ENCODE data around the gene GPANK1.

The GPANK1 gene

DNA sequence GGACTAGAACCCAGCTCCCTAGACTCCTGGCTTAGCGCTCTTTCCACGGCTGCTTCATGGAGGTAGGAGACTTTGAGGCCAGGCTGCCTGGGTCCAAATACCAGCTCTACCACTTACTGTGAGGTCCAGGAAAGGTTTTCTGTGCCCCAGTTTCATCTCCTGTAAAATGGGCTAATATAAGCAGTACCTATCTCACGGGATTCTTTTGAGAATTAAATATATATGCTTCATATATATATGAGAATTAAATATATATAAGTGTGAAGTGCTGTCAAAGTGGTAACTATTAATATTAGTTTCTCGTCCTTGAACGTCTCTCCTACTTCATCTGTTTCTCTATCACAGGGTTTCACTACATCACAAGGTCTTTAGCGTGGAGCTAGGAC lies 26.3 kb upstream of the GPANK1 start:
- DNase-seq (ENCODE audit: low read depth, low spot score), result no peak

DNA sequence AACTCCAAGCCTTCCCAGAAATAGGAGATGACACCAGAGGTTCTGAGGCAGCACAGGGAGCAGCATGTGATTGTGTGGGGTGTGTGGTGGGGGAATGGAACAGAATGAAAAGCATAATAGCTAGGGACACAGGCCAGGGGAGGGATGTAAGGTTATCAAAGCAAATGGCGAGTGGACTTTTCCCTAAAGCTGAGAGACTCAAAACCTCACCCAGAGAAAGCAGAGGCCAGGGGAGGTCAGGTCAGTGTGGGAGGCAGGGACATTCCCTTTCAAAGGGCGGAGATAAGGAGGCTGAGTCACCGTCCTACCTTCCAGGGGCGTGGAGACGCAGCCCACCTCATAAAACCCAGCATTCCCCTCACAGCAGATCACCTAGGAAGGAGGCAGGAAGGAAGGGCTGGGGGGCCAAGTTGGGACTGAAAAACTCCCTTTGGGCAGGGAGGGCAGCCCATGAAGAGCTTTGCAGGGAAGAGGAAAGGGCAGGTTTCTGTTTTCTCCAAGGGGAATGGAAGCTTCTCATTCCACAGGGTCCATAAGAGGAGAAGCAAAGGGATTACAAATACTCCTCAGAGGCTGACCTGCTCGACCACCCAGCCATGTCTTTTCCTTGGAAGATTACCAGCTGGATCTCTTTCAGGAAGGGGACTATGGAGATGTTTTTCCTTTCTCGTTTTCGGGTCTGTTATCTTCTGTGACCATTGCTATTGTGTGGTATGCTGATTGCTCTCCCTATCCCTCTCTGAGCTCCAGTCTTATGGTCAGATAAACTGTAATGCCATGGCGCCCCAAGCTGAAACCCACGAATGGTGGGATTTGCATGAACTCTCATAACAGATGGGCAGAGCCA lies 25.7 kb upstream of the GPANK1 start:
- DNase-seq (ENCODE audit: low read depth, low spot score), result no peak

DNA sequence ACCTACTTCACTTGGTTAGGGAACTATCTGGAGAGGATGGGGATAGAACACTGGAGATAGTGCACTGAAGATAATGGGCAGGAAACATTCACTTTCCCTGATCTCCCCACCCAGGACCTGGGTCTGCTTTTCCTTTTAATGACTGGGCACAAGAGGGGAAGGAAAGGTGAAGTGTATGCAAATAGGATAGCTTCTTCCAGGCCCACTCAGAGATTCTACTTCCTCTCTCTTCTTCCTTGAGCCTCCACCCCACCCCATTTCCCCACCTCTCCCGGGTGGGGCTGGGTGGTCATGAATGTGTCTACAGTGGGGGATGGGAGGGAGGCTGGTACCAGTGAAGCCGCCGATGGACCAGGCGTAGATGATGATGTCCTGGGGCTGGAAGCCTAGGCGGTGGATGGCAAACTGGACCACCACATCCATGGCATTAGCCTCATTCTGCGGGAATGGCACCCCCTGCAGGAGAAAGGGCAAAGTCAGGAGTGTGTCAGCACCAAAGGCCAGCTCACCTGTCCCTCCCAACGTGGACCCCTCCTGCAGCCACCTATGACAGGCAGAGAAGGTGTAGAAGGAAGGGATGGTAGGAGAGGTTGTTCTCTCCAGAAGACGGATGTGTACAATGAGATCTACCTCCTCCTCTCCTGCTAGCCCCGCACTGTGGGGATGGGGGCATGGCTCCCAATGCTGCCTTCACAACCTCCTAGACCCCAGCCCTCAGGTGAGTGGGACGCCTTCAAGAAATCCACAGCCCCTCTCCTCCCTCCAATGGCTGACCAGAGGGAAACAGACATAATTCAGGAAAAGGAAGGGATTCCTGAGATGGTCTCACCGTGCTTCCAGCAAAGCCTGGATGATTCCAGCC lies 24.7 kb upstream of the GPANK1 start:
- no peak for DNase-seq (ENCODE audit: low read depth, low spot score)

DNA sequence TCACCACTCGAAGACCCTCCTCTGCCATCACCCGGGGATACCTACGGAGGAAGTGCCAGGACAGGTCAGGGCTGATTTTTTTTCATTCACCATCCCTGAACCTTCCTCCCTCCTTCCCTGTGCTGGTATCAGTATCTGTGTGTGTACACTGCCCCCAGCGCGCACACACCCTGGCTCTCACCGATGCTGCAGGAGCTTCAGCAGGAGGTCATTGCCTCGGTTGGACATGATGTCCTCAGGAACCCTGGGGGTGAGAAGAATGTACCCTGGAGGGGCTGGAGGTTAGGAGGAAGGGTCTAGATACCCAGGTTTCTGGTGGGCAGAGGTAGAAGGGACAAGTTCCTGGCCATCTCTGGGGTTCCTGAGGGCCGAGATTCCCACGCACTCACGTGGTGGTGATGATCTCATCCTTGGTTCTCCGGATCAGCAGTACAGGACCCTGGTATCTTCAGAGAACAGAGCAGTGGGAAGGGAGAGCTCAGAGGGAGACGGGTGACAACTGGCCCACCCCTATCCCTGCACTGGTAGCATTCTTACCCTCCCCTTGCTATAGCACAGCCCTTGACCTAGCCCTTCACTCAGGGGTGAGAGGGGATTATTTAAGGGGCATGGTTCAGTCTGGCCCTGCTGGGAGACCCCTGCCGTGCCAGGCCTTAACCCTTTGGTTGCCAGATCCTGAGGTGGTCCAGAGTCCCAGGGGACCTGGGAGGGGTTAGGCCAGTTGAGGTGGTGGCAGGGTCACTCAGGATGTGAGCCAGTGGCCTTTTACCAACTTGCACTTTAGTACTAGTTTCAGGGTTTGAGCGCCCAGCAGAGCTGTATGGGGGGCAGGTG lies 23.3 kb upstream of the GPANK1 start:
- no peak for DNase-seq (ENCODE audit: low read depth, low spot score)

DNA sequence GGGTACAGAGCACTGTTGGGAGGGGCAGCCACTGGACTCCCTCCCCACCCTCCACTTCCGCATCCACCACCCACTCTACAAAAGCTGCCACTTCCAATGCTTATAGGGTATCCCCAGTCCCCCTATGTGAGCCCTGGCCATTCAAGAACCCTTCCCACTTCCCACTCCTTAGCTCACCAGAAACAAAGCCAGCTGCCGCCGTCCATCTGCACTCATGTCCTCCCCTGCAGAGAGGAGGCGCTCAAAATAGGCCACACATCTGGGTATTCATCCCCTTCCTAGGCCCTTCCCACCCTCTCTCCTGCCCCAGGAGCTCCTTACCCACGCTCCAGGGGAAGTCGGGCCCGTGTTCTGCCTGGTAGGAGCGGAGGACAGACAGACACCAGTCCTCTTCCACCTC lies 22.5 kb upstream of the GPANK1 start:
- no peak for DNase-seq (ENCODE audit: low read depth, low spot score)

DNA sequence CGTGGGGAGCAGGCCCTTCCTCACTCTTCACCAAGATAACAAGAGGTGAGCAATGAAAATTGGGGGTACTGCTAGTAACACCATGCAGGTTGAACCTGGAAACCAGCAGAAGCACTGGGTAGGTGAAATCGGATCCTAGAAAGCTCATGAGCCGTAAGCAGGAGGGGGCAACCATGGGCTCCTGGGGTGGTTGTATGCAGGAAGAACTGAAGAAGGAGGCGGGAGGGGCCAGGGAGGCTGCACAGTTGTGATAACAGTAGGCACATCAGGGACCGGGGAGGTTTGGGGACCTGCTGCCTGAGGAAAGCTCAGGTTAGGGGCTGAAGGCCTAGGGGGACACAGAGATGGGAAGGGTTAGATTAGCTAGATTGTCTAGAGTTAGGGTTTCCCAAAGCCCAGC lies 21.7 kb upstream of the GPANK1 start:
- no peak for DNase-seq (ENCODE audit: low read depth, low spot score)

DNA sequence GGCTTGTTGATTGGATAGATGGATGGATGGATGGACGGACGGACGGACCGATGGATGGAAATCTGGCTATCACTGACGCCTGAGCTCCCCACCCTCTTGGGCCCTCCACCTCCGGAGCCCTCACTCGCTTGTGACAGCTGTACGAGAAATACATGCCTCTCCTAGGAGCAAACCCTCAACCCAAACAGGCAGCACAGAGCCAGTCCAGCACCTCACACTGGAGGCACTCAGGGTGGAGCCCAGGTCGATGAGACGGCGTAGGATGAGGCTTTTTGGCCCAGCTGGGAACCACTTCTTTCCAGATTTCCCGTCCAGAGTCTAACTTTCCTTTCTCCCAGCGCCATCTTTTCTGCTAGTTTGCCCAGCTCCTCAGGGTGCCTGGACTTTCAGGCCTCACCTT lies 18.8 kb upstream of the GPANK1 start:
- no peak for DNase-seq (ENCODE audit: low read depth, low spot score)

DNA sequence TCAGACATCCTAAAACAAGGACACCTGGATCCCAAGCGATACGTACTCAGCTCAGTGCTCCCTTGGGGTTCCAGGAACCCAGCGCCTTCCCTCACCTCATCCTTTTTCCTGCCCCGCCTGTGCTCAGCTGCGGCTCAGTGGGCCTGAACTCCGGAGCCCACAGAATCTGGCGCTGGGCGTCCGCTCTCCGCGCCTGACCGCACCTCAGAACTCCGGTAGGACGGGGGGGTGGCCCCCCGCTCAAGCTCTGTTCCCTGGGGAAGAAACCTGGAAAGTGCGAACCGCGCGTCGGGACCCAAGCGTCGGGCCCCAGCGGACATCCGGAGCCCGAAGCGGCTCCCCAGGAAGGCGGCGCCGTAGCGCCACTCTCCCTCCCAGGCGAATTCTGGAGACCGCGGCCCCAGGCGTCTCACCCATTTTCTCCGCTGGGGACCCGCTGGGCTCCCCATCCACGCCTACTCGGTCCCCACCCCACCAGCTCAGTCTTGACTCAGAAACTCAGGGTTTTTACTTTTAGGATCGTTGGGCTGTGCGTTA lies 16.4 kb upstream of the GPANK1 start:
- no peak for DNase-seq (ENCODE audit: low read depth, low spot score)

DNA sequence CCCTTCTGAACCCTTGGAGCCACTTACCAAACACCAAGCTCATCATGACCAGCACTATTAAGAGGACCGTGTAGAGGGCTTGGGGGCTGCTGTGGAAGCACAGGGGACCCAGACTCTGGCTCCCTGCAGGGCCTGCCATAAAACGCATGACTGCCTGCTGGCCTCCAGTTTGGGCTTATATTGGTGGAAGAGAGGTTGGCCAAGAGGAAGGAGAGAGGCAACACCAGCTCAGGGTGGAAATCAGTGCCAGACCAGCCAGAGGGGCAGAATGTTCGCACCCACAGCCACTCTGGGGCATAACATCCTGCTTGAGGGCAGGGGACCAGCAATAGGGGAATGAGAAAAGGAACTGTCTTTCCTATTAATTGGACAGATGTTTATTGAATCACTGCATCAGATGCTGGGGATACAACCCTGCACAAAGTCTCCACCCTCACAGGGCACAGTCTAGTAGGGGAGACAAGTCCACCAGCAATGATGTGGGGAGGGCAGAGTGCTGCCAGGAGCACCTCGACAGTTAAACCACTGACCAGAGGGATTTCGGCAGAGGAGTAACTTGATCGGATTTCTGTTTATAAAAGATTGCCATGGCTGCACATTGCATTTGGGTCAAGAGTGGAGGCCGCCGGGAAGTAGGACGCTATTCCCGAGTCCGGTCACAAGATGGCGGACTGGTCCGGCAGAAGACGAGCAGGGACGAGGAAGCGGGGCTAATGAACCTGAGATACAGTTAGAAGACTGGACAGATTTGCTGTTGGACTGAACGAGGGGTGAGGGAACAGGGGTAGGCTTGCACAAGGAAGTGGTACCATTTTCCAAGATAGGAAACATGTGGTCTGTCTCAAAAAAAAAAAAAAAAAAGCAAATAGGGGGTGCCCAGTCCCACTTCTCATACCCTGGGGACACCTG lies 15.7 kb upstream of the GPANK1 start, which contains the start of gene LY6G5C:
Gene LY6G5C, minus strand, starts transcription at position 842 of the 909 bp plus-strand sequence. Its CDS starts 694 bp downstream, at position 148.
- DNase-seq (ENCODE audit: low read depth, low spot score), result peak; percentile 79

DNA sequence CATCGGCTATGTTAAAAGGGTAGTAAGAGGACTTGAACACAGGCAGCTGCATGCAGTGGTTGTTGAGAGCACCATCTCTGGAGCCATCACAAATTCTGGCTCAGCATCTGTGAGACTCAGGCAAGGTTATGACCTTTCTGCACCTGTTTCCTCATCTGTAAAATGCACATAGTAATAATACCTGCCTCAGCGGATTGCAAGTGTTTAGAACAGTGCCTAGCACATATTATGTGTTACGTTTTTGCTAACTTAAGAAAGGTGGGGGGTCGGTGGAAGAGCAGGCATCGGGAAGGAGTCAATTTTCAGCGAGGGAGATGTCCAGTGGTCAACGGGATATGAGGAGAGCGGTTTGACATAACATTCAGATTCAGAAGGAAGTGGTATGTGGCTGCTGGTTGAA lies 13.2 kb upstream of the GPANK1 start:
- no peak for DNase-seq (ENCODE audit: low read depth, low spot score)

DNA sequence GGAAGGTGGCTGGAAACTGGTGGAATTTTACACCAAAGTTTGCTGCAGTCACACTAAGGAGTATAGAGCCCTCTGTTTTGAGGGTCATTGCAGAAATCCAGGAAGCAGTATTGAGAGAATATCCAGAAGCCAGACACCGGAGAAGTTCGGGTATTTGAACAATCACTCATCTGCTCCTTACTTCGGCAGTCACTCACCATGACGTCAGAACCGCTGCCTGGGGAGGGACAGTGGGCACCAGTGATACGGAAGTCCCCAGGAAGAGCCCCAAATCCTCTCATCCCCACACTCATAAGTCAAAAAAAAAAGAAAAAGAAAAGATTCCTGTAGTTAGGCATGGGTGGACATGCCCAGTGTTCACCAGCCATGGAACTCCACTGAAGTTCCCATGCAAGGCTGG lies 12.1 kb upstream of the GPANK1 start:
- no peak for DNase-seq (ENCODE audit: low read depth, low spot score)

DNA sequence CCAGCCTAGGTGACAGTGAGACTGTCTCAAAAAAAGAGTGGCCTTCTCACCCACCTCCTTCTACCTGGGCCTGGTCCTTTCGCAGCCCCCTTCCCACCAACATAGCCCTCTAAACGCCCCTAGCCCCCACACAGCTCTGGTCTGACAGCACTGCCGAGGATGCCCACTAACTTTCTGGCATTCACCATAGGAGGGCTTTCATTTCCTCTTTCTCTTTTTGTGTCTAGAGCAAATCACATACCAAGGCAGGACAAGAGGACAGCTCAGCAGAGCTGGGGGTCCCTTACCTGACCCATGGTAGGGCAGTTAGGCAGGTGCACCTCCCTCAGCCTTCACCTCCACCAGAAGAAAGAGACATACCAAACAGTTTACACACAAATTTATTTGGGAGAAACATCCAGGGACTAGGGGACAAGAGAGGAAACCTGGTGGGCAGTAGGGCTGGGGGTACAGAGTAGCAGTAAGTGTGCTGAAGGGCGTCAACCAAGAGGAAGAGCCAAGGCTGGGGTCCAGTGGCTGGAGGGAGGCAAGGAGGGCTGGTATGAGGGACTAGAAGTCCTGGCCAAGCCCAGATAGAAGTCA lies 11.6 kb upstream of the GPANK1 start:
- DNase-seq (ENCODE audit: low read depth, low spot score), result no peak

DNA sequence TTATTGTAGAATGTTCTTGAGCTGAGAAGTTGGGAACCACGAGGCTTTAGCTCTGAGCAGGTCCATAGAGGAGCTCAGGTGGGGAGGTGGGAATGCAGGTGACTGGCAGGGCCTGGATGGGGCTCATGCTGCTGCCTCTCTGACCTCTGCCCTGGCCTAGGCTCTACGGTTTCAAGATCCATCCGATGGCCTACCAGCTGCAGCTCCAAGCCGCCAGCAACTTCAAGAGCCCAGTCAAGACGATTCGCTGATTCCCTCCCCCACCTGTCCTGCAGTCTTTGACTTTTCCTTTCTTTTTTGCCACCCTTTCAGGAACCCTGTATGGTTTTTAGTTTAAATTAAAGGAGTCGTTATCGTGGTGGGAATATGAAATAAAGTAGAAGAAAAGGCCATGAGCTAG lies 4.9 kb upstream of the GPANK1 start, which contains the start of gene LY6G5B:
Gene LY6G5B, plus strand, starts transcription at position 301 of the 400 bp plus-strand sequence. CDS start 975 bp downstream, outside the sequence.
- DNase-seq (ENCODE audit: low read depth, low spot score), result no peak

DNA sequence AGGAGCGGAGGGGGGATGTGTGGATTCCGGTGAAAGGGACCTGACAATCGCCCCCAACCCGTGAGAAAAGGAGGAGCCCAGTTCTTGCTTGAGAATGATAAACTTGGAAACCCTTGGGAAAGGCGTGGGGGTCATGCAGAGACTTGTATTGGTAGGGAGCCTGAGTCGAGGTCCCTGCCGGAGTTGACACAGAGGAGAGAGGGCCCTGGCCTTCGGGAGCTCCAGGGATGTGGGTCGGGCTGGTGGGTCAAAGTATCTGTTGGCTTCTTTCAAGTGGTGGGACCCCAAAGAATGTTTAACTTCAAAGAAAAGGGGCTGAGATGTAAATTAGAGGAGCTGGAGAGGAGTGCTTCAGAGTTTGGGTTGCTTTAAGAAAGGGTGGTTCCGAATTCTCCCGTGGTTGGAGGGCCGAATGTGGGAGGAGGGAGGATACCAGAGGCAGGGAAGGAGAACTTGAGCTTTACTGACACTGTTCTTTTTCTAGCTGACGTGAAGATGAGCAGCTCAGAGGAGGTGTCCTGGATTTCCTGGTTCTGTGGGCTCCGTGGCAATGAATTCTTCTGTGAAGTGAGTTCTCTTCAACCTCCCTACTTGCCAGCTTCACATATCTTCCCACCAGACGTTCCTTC lies 1.7 kb upstream of the GPANK1 start:
- no peak for DNase-seq (ENCODE audit: low read depth, low spot score)

DNA sequence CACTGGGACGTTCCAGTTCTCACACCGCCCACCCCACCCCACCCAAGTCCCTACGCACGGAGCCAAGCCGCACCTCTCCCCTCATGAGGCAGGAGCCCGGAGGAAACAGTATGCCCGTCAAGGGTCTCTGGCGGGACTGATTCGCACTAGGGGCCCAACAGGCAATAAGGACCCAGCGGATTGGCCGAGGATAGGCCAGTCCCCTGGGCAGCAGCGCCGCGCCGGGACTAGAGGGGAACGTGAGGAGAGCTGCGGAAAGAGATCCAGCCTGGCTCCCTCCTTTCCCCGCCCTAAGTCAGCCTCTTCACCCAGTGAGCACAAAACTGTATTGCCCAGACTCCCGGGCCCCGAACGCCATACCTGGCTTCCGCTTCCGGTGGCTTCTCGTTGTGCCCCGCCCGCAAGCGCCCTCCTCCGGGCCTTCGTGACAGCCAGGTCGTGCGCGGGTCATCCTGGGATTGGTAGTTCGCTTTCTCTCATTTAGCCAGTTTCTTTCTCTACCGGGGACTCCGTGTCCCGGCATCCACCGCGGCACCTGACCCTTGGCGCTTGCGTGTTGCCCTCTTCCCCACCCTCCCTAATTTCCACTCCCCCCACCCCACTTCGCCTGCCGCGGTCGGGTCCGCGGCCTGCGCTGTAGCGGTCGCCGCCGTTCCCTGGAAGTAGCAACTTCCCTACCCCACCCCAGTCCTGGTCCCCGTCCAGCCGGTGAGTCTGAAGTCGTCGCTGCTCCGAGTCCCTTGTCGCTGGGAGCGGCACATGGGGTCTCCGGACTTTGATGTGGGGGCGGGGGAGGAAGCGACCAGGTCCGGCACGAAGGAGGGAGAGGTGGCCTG lies 922 bp upstream of the GPANK1 start, which contains the start of gene CSNK2B:
Gene CSNK2B, plus strand, starts transcription at position 580 of the 836 bp plus-strand sequence. CDS start 752 bp downstream, outside the sequence.
- DNase-seq (ENCODE audit: low read depth, low spot score), result peak; percentile 90

DNA sequence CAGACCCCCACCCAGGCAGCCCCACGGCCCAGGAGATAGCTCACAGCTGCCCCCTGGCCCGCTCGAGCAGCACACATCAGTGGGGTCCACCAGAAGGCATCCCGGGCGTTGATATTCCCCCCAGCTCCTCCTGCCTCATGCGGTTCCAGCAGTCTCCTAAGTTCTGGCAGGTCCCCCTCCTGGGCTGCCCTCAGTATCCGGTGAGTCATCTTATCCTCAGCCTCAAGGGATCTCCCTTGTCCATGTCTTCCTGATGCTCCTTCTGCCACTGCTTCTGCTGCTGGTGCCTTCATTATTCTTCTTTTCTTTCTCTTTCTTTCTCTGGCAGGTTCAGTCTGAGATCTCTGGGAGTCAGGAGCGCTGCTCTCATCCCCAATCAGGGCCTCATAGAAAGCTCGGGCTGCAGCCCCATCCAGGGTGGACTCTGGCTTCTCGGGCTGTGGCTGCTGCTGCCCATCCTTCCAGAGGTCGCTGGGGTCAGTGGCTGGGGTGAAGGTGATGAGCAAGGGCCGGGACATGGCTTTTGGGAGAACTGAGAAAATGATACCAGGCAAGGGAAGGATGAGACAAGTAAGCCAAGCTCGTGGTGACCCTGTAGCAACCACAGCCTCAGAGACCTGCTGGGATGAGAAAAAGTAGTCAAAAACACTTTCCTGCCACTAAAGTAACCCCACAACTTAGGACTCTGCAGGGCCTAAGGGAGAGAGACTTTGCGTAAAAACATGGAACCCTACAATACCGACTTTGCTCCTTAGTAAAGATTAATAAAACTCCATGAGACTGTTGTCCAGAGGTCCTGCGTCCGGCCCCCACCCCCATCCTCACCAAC lies 622 bp downstream of the GPANK1 start:
- no peak for DNase-seq (ENCODE audit: low read depth, low spot score)

DNA sequence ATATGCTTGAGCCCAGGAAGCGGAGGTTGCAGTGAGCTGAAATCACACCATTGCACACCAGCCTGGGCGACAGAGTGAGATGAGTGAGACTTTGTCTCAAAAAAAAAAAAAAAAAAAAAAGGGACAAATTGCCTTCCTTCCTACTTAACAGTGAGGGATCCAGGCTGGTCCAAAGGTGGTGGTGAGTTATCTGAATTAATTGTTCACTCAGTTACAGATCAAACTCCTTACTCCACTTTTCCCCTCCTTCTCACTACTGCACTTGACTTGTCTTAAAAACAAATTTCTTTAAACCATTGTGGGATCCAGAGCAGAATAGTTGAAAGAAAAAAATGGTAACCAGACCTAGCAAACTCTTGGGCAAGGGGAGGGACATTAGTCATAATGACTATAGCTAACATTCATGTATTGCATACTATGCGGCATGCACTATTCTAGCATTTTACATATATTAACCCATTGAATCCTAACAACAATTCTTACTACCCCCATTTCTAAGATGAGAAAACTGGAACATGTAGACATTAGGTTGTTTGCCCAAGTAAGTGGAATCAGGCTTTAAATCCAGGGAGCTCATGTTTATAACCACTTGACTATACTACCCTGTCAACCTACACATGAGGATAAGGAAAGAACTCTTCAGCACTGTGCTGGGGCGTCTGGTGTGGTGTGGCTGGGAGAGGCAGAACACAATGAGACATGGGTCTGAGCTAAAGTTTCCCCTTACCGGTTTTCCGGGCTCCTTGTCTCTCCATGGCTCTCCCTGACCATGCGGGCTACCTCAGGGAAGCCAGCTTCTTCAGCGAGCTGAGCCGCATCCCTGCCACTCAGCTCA lies 1.5 kb downstream of the GPANK1 start:
- DNase-seq (ENCODE audit: low read depth, low spot score), result no peak

Measured in brain pericyte (primary cell).